ENCODE measurements around the gene AGBL4. TPM values are rescaled to one million over a fixed set of nuclear protein-coding genes. Genes with fewer than 3 reads are reported as not detected.

AGBL4 gene
- total RNA-seq, 1 experiment from 2014 or later, result not detected

DNA sequence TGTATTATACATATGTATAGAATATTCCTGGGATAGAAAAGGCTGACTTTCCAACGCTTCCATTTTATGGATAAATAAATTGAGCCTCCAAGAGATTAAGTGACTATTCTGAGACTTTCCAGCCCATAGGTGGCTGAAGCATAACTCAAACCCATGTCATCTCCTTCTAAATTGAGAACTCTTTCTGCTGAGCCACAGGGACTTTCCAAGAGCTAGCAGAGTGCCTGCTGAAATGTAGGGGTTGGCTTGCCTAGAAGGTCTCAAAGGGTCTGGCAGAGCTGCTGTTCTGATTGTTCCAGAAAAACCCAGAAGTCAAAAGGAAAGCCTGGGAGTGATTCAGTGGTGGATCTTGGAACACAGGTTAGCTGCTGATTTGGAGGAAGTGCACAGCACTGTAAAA, 1100.6 kb downstream of the AGBL4 start:
- Histone ChIP-seq H3K9me2 (ENCODE audit: insufficient read depth) (no peaks in the 10 kb centered on the region), H2AFZ (ENCODE audit: low read depth, low read length, poor library complexity, severe bottlenecking) (no peak overlapping the region), H4K20me1 (ENCODE audit: insufficient read depth) (no peaks in the 10 kb centered on the region), H3K79me2 (ENCODE audit: insufficient read depth, low read length) (no peaks in the 10 kb centered on the region), H3K9me3 (ENCODE audit: control insufficient read depth in 1 of 2, insufficient read depth in 1 of 2, low read depth in 1 of 2, low read length in 2 of 2) (no peaks in the 10 kb centered on the region), H3K36me3 (ENCODE audit: control insufficient read depth in 1 of 2, insufficient read depth in 2 of 2, low read length in 2 of 2) (no peaks in the 10 kb centered on the region), H3K27me3 (ENCODE audit: insufficient read depth, low read length) (no peaks in the 10 kb centered on the region), H3K4me2 (ENCODE audit: low read length) (no peak overlapping the region), H3K4me1 (ENCODE audit: control insufficient read depth in 1 of 2, insufficient read depth in 2 of 2, low read length in 2 of 2) (no peaks in the 10 kb centered on the region), H3K27ac (ENCODE audit: low read depth, low read length) (no peak overlapping the region), H3K9ac (ENCODE audit: low read length) (no peak overlapping the region), H3K4me3 (replicated peaks in 1 of 2; ENCODE audit: low read depth in 1 of 2, low read length in 2 of 2) (no peak overlapping the region)
- no peak for TF ChIP-seq ELF1 (IDR thresholded peaks at IDR 0.05; ENCODE audit: borderline replicate concordance, low read depth)
- no peak for TF ChIP-seq SRF (IDR thresholded peaks at IDR 0.05; ENCODE audit: low read depth)
- no peak for TF ChIP-seq EZH2phosphoT487 (IDR thresholded peaks at IDR 0.05; ENCODE audit: borderline replicate concordance)
- no peak for TF ChIP-seq ZNF274 (IDR thresholded peaks at IDR 0.05; ENCODE audit: low read depth, low read length)
- BruUV-seq (replicated peaks), result no TSS peak
- intact Hi-C loops (cut with micrococcal nuclease), result no loop called here
- ATAC-seq (no peak), DNase-seq (ENCODE audit: low read depth, low spot score) (no peak)
- ChIA-PET CTCF (no interaction called here), POLR2A (no interaction called here), RAD21 (ENCODE audit: low non-redundant PET in 1 of 2, low total read pairs in 2 of 2, uncharacterized antibody in 2 of 2, unreplicated experiment in 2 of 2) (no interaction called here)

DNA sequence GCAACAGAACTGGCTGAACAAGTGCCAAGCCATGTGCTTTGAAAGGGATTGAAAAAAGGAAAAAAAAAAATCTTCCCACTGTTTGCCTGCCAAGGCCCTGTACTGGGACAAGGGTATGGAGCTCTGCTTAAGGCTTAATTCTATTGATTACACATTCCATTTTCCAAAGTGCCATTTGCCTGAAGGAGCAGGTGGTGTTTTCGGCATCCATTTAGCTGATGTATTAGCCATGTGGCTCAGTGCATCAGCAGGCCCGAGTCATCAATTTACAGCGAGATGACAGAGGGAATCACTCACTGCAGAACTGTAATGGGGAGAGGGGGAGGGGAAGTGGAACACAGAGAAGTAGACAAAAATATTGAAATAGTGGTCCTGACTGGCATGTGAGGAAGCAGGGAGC, 1102.9 kb downstream of the AGBL4 start:
- intact Hi-C loops (cut with micrococcal nuclease), result no loop called here
- BruUV-seq (replicated peaks), result no TSS peak
- ChIA-PET RAD21 (ENCODE audit: low non-redundant PET in 1 of 2, low total read pairs in 2 of 2, uncharacterized antibody in 2 of 2, unreplicated experiment in 2 of 2) (no interaction called here), POLR2A (no interaction called here), CTCF (no interaction called here)
- Histone ChIP-seq H3K4me2 (ENCODE audit: low read length) (no peak overlapping the region), H4K20me1 (ENCODE audit: insufficient read depth) (no peaks in the 10 kb centered on the region), H2AFZ (ENCODE audit: low read depth, low read length, poor library complexity, severe bottlenecking) (no peak overlapping the region), H3K4me3 (replicated peaks in 1 of 2; ENCODE audit: low read depth in 1 of 2, low read length in 2 of 2) (no peak overlapping the region), H3K36me3 (ENCODE audit: control insufficient read depth in 1 of 2, insufficient read depth in 2 of 2, low read length in 2 of 2) (no peaks in the 10 kb centered on the region), H3K4me1 (ENCODE audit: control insufficient read depth in 1 of 2, insufficient read depth in 2 of 2, low read length in 2 of 2) (no peaks in the 10 kb centered on the region), H3K9me3 (ENCODE audit: control insufficient read depth in 1 of 2, insufficient read depth in 1 of 2, low read depth in 1 of 2, low read length in 2 of 2) (no peaks in the 10 kb centered on the region), H3K27me3 (ENCODE audit: insufficient read depth, low read length) (no peaks in the 10 kb centered on the region), H3K9me2 (ENCODE audit: insufficient read depth) (no peaks in the 10 kb centered on the region), H3K79me2 (ENCODE audit: insufficient read depth, low read length) (no peaks in the 10 kb centered on the region), H3K9ac (ENCODE audit: low read length) (no peak overlapping the region), H3K27ac (ENCODE audit: low read depth, low read length) (no peak overlapping the region)
- no peak for TF ChIP-seq ZNF274 (IDR thresholded peaks at IDR 0.05; ENCODE audit: low read depth, low read length)
- DNase-seq (ENCODE audit: low read depth, low spot score), result no peak
- no peak for ATAC-seq

Data from HCT116 (cell line).